K562 (cell line): ENCODE results near the gene CHRM4. TPM values are rescaled to one million over a fixed set of nuclear protein-coding genes. Genes with fewer than 3 reads are reported as not detected.
A peak's percentile ranks its signal among the peaks of the same experiment; 100 is the strongest.

ENCODE experiments used
- ATF6 ChIP-seq: sonication (generic); formaldehyde crosslinking; IDR thresholded peaks from 2 replicates; pipeline ENCODE4 v1.4.0; 2020; ENCODE audit warnings: mild to moderate bottlenecking, missing genetic modification reagents
- BHLHE40 ChIP-seq: IDR thresholded peaks from 2 replicates; pipeline ENCODE4 v1.6.1; 2011; ENCODE audit warnings: low read length, improper control_type of control experiment
- MNT ChIP-seq, 2 experiments: fragments of 450-650 bp; conservative IDR thresholded peaks; 2 replicates each; pipeline ENCODE4 v1.6.1; 2017; ENCODE audit warnings: mild to moderate bottlenecking in 2 of 2, moderate library complexity in 2 of 2
- MYBL2 ChIP-seq, 2 experiments: fragments of 450-650 bp in 1 of 2; sonication (generic) in 1 of 2; formaldehyde crosslinking in 1 of 2; IDR thresholded peaks; 2 replicates each; pipeline versions ENCODE4 v1.6.1 to v1.8.1; 2017 to 2022; ENCODE audit warnings: borderline replicate concordance in 1 of 2, inconsistent platforms in 1 of 2, low read depth in 1 of 2, mild to moderate bottlenecking in 1 of 2, missing genetic modification reagents in 1 of 2, moderate library complexity in 1 of 2
- POLR2G ChIP-seq: fragments of 200-400 bp; formaldehyde crosslinking; IDR thresholded peaks from 2 replicates; pipeline ENCODE4 v1.6.1; 2017; ENCODE audit warnings: low read depth, mild to moderate bottlenecking, antibody characterized with exemption, low read length, moderate library complexity
- RFX5 ChIP-seq: IDR thresholded peaks from 2 replicates; pipeline ENCODE4 v1.6.1; 2011; ENCODE audit warnings: low read depth, mild to moderate bottlenecking, improper control_type of control experiment, low read length
- SAFB ChIP-seq: fragments of 200-400 bp; formaldehyde crosslinking; IDR thresholded peaks from 2 replicates; pipeline ENCODE4 v1.6.1; 2017; ENCODE audit warnings: low read depth, low read length, borderline replicate concordance
- STAT5A ChIP-seq: IDR thresholded peaks from 2 replicates; pipeline ENCODE4 v1.6.1; 2012; ENCODE audit warnings: low read length, inconsistent platforms, borderline replicate concordance
- SUPT5H ChIP-seq: fragments of 450-650 bp; IDR thresholded peaks from 2 replicates; pipeline ENCODE4 v1.6.1; 2016
- TAF7 ChIP-seq: fragments of 450-650 bp; IDR thresholded peaks from 2 replicates; pipeline ENCODE4 v1.6.1; 2016; ENCODE audit warnings: missing genetic modification characterization, missing compliant biosample characterization
- TAL1 ChIP-seq: fragments of 450-650 bp; IDR thresholded peaks from 2 replicates; pipeline ENCODE4 v1.6.1; 2016; ENCODE audit warnings: mild to moderate bottlenecking
- TBP ChIP-seq: optimal IDR thresholded peaks from 2 replicates; pipeline ENCODE3; 2011; ENCODE audit warnings: low read depth, low read length, improper control_type of control experiment
- ZNF140 ChIP-seq: fragments of 250-450 bp; sonication (Bioruptor Pico); IDR thresholded peaks from 2 replicates; pipeline ENCODE4 v1.8.0; 2021; ENCODE audit warnings: moderate library complexity, mild to moderate bottlenecking, inconsistent platforms
- polyA plus RNA-seq, 8 experiments: library from polyadenylated mRNA; depleted of rRNA in 4 of 8; stranded (reverse) in 5 of 8; unstranded in 3 of 8; fragments of >200 nt; fragmentation: Nextera tagmentation in 2 of 8; fragmentation: Illumina TruSeq in 1 of 8; extraction: Ambion mirVana in 2 of 8; extraction: Trizol in 1 of 8; gene quantifications; 2 replicates each; pipeline versions ENCODE4 v1.2.1 to v1.2.3, GENCODE V29; 2011 to 2014; ENCODE audit warnings: inconsistent platforms in 1 of 8, missing spikeins in 1 of 8
- total RNA-seq, 7 experiments: library from RNA; depleted of rRNA in 6 of 7; stranded (reverse); fragments of >200 nt in 6 of 7; fragmentation: Illumina TruSeq in 2 of 7; extraction: Trizol in 2 of 7; gene quantifications; 2 replicates each; pipeline versions ENCODE4 v1.2.1 to v1.2.3, GENCODE V29; 2011 to 2021; ENCODE audit warnings: low replicate concordance in 1 of 7
- TF ChIP-seq, protein P1 (sequence below): fragments of 250-450 bp; sonication (Bioruptor Pico); IDR thresholded peaks from 2 replicates; pipeline ENCODE4 v1.4.0; 2020; ENCODE audit warnings: mild to moderate bottlenecking
- TF ChIP-seq, protein P2 (sequence below): fragments of 250-450 bp; sonication (Bioruptor Pico); IDR thresholded peaks from 2 replicates; pipeline ENCODE4 v1.4.0; 2020; ENCODE audit warnings: borderline replicate concordance
- TF ChIP-seq, protein P3 (sequence below), 2 experiments: fragments of 450-650 bp; IDR thresholded peaks; 2 replicates each; pipeline ENCODE4 v1.6.1; 2016

Gene CHRM4
- total and polyA plus RNA-seq, 9 of the 15 experiments (the other 6 are each of a cell fraction or from before 2014, with no cell fraction given): 0.22 to 1.3 (median 0.40) TPM; not detected in 2

DNA sequence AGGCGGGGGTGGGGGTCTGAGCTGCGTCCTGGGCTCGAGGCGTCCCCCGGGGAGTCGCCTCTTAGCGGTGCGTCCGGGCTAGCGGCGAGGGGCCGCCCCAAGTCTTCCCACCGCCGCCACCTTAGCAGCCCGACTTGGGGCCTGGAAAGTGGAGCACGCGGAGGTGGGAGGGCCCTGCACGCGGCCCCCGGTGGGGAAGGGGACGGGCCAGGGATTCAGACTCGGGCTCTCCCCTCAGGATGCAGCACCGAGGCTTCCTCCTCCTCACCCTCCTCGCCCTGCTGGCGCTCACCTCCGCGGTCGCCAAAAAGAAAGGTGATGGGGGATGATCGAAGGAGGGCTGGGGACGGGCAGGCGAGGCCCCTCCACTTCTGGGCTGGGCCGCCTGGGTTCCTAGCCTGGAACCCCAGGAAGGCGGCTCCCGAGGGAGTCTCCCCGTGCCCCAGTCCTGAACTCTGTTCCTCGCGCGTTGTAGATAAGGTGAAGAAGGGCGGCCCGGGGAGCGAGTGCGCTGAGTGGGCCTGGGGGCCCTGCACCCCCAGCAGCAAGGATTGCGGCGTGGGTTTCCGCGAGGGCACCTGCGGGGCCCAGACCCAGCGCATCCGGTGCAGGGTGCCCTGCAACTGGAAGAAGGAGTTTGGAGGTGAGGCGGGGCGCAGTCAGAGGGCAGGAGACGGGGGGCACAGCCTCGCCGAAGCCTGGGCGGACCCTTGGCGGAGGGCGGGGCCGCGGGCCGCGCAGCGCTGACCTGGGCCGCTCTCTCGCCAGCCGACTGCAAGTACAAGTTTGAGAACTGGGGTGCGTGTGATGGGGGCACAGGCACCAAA lies 9.5 kb downstream of the CHRM4 start (continued):
- TF ChIP-seq MYBL2 (IDR thresholded peaks at IDR 0.05; ENCODE audit: low read depth) (no peak), MYBL2 (CRISPR knock-in tag; IDR thresholded peaks at IDR 0.05; ENCODE audit: borderline replicate concordance) (no peak), SAFB (0 out of 2 replicates have a peak, but pooled peaks have one; percentile 11), RFX5 (no peak), STAT5A (no peak), POLR2G (peak; percentile 79), BHLHE40 (no peak), TBP (peak; percentile 46), TAL1 (no peak), TAF7 (tag) (no peak), SUPT5H (peak; percentile 49; the same call in 1 of the 2 replicates), ATF6 (no peak), ZNF140 (no peak), MNT (conservative IDR thresholded peaks at IDR 0.05) (peak; percentile 47 to 61; a peak in 3 of 4 replicates)
- TF ChIP-seq, protein P1, sequence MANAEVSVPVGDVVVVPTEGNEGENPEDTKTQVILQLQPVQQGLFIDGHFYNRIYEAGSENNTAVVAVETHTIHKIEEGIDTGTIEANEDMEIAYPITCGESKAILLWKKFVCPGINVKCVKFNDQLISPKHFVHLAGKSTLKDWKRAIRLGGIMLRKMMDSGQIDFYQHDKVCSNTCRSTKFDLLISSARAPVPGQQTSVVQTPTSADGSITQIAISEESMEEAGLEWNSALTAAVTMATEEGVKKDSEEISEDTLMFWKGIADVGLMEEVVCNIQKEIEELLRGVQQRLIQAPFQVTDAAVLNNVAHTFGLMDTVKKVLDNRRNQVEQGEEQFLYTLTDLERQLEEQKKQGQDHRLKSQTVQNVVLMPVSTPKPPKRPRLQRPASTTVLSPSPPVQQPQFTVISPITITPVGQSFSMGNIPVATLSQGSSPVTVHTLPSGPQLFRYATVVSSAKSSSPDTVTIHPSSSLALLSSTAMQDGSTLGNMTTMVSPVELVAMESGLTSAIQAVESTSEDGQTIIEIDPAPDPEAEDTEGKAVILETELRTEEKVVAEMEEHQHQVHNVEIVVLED (CRISPR knock-in tag): no peak
- TF ChIP-seq, protein P2, sequence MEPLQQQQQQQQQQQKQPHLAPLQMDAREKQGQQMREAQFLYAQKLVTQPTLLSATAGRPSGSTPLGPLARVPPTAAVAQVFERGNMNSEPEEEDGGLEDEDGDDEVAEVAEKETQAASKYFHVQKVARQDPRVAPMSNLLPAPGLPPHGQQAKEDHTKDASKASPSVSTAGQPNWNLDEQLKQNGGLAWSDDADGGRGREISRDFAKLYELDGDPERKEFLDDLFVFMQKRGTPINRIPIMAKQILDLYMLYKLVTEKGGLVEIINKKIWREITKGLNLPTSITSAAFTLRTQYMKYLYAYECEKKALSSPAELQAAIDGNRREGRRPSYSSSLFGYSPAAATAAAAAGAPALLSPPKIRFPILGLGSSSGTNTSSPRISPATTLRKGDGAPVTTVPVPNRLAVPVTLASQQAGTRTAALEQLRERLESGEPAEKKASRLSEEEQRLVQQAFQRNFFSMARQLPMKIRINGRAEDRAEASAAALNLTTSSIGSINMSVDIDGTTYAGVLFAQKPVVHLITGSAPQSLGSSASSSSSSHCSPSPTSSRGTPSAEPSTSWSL: no peak
- TF ChIP-seq, protein P3, sequence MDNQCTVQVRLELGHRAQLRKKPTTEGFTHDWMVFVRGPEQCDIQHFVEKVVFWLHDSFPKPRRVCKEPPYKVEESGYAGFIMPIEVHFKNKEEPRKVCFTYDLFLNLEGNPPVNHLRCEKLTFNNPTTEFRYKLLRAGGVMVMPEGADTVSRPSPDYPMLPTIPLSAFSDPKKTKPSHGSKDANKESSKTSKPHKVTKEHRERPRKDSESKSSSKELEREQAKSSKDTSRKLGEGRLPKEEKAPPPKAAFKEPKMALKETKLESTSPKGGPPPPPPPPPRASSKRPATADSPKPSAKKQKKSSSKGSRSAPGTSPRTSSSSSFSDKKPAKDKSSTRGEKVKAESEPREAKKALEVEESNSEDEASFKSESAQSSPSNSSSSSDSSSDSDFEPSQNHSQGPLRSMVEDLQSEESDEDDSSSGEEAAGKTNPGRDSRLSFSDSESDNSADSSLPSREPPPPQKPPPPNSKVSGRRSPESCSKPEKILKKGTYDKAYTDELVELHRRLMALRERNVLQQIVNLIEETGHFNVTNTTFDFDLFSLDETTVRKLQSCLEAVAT (IDR thresholded peaks at IDR 0.05): no peak
